ENCODE data around the gene PARP12.

GRCh38 chr7:139999516-139999915 is 63.2 kb downstream of the PARP12 start:
- TF ChIP-seq RAD21 (IDR thresholded peaks at IDR 0.05; ENCODE audit: low read depth) (no peak), MAX (IDR thresholded peaks at IDR 0.05) (no peak)
